HTERT RPE-1 (cell line): ENCODE measurements around the gene ZSCAN4.

Source experiments
- in situ Hi-C: fragments of 300-500 bp; cut with MboI; formaldehyde crosslinking; loops from 4 replicates; pipeline ENCODE4 v1.14.3; 2020; ENCODE audit warnings: low sequenced_read_pairs

The ZSCAN4 gene

DNA sequence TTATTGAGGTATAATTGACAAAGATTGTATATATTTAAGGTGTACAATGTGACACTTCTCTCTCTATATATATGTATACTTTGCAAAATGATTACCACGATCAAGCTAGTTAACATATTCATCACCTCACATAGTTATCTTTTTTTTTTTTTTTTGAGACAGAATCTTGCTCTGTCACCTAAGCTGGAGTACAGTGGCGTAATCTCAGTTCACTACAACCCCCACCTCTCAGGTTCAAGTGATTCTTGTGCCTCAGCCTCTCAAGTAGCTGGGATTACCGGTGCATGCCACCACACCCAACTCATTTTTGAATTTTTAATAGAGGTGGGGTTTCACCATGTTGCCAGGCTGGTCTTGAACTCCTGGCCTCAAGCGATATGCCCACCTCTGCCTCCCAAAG lies 3.7 kb downstream of the ZSCAN4 start:
- in situ Hi-C loops: no loop called here

GRCh38 chr19:57675881-57676280 lies 7.1 kb downstream of the ZSCAN4 start:
- in situ Hi-C loops: no loop called here

DNA sequence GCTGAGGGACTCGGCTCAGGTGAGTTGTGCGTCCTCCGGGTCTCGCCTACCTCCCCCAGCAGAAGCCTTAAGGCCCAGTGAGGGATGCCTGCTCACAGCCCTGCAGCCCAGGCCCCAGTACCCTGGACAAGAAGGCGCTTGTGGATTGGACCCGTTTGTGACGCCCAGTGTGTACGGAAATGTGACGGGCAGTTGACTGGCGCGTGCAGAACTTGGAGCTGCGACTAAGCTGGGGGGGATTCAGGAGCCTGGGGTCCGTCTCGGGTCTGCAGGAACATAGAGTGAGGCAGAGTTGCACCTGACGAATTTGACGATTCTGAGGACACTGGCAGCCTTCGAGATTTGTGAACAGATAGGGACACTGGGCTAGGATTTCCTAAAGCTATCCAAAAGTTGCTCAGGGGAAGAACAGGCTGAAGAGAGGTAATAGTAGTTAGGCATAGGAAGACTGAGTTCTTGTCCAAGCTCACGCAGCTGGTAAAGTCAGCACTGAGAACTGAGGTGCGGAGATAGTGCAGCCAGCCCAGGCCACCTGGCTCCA lies 13.6 kb downstream of the ZSCAN4 start:
- in situ Hi-C loops: no loop called here

GRCh38 chr19:57686727-57687126 lies 18.0 kb downstream of the ZSCAN4 start:
- in situ Hi-C loops: no loop called here

DNA sequence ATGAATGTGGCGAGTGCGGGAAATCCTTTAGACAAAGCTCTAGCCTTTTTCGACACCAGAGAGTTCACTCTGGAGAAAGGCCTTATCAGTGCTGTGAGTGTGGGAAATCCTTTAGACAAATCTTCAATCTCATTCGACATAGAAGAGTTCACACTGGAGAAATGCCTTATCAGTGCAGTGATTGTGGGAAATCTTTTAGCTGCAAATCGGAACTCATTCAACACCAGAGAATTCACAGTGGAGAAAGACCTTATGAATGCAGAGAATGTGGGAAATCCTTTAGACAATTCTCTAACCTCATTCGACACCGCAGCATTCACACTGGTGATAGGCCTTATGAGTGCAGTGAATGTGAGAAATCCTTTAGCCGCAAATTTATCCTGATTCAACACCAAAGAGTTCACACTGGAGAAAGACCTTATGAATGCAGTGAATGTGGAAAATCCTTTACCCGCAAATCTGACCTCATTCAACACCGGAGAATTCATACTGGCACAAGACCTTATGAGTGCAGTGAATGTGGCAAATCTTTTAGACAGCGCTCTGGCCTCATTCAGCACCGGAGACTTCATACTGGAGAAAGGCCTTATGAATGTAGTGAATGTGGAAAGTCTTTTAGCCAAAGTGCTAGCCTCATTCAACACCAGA lies 18.8 kb downstream of the ZSCAN4 start:
- in situ Hi-C loops: no loop called here

GRCh38 chr19:57688011-57688763 lies 19.5 kb downstream of the ZSCAN4 start:
- in situ Hi-C loops: no loop called here

- in situ Hi-C loops: no loop called here
Observed at GRCh38 chr19:57689750-57690149, 21.0 kb downstream of the ZSCAN4 start.

DNA sequence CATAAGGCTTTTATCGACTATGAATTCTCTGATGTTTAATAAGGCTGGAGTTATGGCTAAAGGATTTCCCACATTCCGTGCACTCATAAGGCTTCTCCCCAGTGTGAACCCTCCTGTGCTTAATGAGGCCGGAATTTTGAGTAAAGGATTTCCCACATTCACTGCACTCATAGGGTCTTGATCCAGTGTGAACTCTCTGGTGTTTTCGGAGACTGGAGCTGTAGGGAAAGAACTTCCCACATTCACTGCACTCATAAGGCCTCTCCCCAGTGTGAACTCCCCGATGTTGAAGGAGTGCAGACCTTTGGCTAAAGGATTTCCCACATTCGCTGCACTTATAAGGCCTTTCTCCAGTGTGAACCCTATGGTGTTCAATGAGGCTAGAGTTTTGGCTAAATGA lies 32.9 kb downstream of the ZSCAN4 start:
- in situ Hi-C loops: no loop called here

GRCh38 chr19:57706346-57706745 lies 37.6 kb downstream of the ZSCAN4 start:
- in situ Hi-C loops: no loop called here

DNA sequence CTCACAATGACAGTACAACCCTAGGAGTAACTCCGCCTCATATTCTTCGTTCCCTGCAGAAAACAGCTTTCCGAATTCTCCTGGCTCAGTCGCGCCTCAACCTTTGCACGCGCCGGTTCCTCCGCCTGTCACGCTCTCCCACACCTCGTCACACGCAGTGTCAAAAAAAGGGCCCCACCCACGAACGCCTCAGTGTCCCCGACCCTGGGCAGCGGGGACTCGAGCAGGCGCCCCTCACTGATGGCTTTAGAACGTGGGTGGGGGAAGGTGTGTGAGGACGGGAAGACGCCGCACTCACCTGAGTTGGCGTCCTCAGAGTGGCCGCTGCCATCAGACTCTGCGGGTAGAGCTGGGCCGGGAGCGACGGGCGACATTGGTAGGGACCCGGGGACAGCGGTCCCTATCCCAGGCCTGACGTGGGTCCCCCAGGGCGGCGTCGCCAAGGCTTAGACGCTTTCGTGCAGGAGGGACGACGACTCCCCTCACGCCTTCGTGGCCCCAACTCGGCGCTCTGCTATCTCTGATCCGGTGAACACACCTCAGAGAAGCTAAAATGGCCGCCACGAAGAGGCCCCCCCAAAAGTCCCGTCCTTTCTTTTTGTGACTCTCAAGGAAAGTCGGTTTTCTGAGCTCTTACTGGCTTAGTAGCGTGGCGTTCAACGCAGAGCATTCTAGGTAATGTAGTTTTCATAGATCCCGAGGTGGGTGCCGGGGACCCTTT lies 40.1 kb downstream of the ZSCAN4 start, which contains the start of gene ZNF154:
TSS of gene ZNF154 (minus strand) at position 564 of the 721 bp plus-strand sequence. CDS start at position 331, 233 bp downstream.
- in situ Hi-C loops: no loop called here

DNA sequence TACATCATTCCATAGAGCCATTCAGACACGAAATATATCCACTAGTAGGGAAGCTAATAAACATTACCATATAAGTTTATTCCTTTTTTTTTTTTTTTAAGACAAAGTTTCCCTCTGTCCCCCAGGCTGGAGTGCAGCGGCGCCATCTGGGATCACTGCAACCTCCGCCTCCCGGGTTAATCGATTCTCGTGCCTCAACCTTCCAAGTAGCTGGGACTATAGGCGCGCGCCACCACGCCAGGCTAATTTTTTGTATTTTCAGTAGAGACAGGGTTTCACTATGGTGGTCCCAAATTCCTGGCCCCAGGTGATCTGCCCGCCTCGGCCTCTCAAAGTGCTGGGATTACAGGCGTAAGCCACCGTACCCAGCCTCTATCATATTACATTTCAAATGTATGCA lies 40.9 kb downstream of the ZSCAN4 start:
- in situ Hi-C loops: no loop called here

DNA sequence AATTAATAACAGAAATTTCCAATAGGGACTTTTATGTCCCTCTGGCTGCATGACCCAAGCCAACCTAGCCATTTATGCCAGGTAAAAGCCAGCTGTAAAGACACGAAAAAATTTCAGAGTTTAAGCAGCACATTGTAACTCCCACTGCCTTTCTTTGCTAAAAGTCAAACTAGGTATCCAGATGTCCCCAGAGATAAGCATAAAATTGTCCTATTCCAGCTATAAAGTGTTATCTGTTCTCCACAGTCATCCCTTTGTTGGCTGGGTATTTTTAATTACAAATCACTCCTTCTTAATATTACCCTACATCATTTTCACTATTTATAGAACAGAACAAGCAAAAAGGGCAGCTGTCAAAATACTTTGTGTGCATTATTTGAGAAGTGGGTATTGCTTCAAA lies 43.5 kb downstream of the ZSCAN4 start:
- in situ Hi-C loops: no loop called here

GRCh38 chr19:57719424-57719823 lies 50.7 kb downstream of the ZSCAN4 start:
- in situ Hi-C loops: no loop called here

DNA sequence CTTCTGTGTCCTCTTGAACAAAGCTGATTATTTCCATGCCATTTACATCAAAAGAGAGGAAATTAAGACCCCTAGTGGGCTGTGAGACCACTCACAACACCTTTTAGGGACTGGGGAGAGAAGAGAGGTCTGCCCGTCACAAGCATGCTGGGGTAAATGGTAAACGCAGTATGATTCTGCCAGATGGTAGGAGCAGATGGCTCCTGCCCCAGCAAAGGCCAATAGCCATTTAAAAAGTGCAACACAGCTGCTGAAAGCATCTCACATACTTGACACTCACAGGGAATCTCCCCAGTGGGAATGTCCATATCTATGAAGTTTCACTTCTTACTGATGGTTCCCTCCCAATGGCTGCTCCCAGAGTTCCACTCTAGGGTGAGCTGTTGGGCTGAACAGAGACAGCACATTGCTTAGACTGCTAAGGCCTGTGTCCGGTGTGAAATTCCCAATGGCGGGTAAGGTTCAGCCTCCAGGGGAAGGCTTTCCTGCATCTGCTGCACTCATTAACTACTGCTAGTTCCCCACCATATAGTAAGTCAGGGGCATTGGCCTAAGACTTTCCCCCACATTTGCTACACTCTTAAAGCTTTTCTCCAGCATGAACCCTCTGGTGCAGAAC lies 51.3 kb downstream of the ZSCAN4 start:
- in situ Hi-C loops: no loop called here

DNA sequence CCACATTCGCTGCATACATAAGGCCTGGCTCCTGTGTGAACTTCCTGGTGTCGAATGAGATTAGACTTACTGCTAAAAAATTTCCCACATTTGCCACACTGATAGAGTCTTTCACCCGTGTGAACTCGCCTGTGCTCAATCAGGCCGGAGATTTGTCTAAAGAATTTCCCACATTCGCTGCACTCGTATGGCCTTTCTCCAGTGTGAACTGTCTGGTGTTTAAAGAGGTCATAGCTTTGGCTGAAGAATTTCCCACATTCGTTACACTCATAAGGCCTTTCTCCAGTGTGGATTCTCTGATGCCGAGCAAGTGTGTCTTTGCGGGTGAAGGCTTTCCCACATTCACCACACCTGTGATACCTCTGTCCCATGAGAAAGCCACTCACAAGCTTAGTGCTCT lies 52.1 kb downstream of the ZSCAN4 start:
- in situ Hi-C loops: no loop called here
